GM19452 (cell line): ENCODE data around the gene PIGQ.

Experiments
- ATAC-seq: cut with Tn5 transposase; IDR thresholded peaks from one replicate; pipeline ENCODE4 v1.9.1; 2021; ENCODE audit not compliant: unreplicated experiment

Gene PIGQ

GRCh38 chr16:625977-626765 is 56.4 kb downstream of the PIGQ start:
- no peak for ATAC-seq

GRCh38 chr16:626787-627453 is 57.2 kb downstream of the PIGQ start:
- no peak for ATAC-seq

- no peak for ATAC-seq
Observed at GRCh38 chr16:627454-628239, 57.9 kb downstream of the PIGQ start.

- ATAC-seq = no peak
Observed at GRCh38 chr16:628321-629061, 58.7 kb downstream of the PIGQ start.

GRCh38 chr16:629185-629832 is 59.5 kb downstream of the PIGQ start:
- ATAC-seq = no peak

- no peak for ATAC-seq
Observed at GRCh38 chr16:629833-630248, 60.1 kb downstream of the PIGQ start.

GRCh38 chr16:630249-630814 is 60.6 kb downstream of the PIGQ start:
- ATAC-seq = no peak

GRCh38 chr16:630815-631405 is 61.1 kb downstream of the PIGQ start, which contains the start of gene WFIKKN1:
Gene WFIKKN1 (plus strand): TSS chr16:630985. CDS start chr16:631254, 269 bp downstream.
- no peak for ATAC-seq

- no peak for ATAC-seq
Observed at GRCh38 chr16:631808-632358, 62.1 kb downstream of the PIGQ start.

GRCh38 chr16:632486-633335 is 62.9 kb downstream of the PIGQ start:
- no peak for ATAC-seq

- no peak for ATAC-seq
Observed at GRCh38 chr16:633336-634050, 63.7 kb downstream of the PIGQ start.
